ENCODE results near the gene SLC32A1. TPM values are rescaled to one million over a fixed set of nuclear protein-coding genes. Genes with fewer than 3 reads are reported as not detected.

SLC32A1 gene
- total RNA-seq, 1 experiment from 2014 or later: 0.09 TPM

DNA sequence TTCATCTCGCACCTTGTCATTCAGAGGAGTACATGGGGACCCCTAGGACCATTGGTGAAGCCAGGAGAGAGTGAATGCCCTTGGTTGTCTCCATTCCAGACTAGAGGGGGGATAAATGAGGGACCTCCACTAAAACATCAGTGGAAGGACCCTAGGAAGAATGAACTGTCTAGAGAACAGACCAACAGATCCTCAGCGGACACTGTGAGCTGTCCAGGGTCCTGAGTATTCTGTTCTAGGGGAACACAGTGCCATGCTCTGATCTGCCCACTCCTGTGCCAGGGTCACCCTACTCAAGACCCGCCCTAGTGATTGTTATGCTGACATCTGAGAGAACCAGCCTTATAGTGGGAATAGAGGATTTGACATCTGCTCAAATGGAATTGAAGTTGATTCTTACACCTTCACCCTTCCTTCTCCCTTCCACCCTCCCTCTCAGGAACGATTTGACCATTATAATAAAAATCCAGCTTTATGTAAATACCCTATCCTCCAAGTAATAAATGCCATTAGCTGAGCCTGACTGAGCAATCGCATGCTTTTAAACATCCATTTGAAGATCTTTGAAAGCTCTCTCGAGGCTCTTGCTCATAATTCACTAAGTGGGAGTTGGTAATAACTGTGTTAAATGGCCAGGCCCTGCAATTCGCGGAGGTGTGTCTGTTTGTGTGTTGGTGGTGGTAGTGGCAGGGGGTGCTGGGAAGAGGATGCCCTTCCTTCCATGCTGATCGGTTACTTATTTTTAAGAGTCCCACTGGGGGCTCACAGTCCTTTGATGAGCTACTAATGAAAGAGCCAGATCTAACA is 43.6 kb upstream of the SLC32A1 start (continued):
- no peak for TF ChIP-seq HMGXB4 (CRISPR knock-in tag; IDR thresholded peaks at IDR 0.05)
- TF ChIP-seq NFATC4 (CRISPR knock-in tag; IDR thresholded peaks at IDR 0.05): no peak
- TF ChIP-seq EMX1 (CRISPR knock-in tag; IDR thresholded peaks at IDR 0.05): no peak
- no peak for TF ChIP-seq ZNF671 (CRISPR knock-in tag; IDR thresholded peaks at IDR 0.05)
- no peak for TF ChIP-seq ATF6 (CRISPR knock-in tag; IDR thresholded peaks at IDR 0.05)
- no peak; the same call in 1 of the 2 replicates for TF ChIP-seq SMAD3 (CRISPR knock-in tag; IDR thresholded peaks at IDR 0.05; ENCODE audit: borderline replicate concordance)
- TF ChIP-seq SOX15 (CRISPR knock-in tag; IDR thresholded peaks at IDR 0.05): no peak
- TF ChIP-seq, protein P1, sequence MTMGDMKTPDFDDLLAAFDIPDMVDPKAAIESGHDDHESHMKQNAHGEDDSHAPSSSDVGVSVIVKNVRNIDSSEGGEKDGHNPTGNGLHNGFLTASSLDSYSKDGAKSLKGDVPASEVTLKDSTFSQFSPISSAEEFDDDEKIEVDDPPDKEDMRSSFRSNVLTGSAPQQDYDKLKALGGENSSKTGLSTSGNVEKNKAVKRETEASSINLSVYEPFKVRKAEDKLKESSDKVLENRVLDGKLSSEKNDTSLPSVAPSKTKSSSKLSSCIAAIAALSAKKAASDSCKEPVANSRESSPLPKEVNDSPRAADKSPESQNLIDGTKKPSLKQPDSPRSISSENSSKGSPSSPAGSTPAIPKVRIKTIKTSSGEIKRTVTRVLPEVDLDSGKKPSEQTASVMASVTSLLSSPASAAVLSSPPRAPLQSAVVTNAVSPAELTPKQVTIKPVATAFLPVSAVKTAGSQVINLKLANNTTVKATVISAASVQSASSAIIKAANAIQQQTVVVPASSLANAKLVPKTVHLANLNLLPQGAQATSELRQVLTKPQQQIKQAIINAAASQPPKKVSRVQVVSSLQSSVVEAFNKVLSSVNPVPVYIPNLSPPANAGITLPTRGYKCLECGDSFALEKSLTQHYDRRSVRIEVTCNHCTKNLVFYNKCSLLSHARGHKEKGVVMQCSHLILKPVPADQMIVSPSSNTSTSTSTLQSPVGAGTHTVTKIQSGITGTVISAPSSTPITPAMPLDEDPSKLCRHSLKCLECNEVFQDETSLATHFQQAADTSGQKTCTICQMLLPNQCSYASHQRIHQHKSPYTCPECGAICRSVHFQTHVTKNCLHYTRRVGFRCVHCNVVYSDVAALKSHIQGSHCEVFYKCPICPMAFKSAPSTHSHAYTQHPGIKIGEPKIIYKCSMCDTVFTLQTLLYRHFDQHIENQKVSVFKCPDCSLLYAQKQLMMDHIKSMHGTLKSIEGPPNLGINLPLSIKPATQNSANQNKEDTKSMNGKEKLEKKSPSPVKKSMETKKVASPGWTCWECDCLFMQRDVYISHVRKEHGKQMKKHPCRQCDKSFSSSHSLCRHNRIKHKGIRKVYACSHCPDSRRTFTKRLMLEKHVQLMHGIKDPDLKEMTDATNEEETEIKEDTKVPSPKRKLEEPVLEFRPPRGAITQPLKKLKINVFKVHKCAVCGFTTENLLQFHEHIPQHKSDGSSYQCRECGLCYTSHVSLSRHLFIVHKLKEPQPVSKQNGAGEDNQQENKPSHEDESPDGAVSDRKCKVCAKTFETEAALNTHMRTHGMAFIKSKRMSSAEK (CRISPR knock-in tag; IDR thresholded peaks at IDR 0.05; ENCODE audit: borderline replicate concordance): no peak
- TF ChIP-seq FOXK1 (CRISPR knock-in tag; IDR thresholded peaks at IDR 0.05): no peak
- no peak for TF ChIP-seq RELA (CRISPR knock-in tag; IDR thresholded peaks at IDR 0.05; ENCODE audit: borderline replicate concordance)
- no peak for TF ChIP-seq ZNF416 (CRISPR knock-in tag; IDR thresholded peaks at IDR 0.05)
- TF ChIP-seq ZBTB43 (CRISPR knock-in tag; IDR thresholded peaks at IDR 0.05): no peak
- TF ChIP-seq NR3C1 (CRISPR knock-in tag; conservative IDR thresholded peaks at IDR 0.05; ENCODE audit: low read depth): no peak
- no peak for TF ChIP-seq JUN (CRISPR knock-in tag; IDR thresholded peaks at IDR 0.05)
- no peak for TF ChIP-seq RORB (CRISPR knock-in tag; IDR thresholded peaks at IDR 0.05)
- peak; percentile 56; the same call in 1 of the 2 replicates for TF ChIP-seq ZNF232 (CRISPR knock-in tag; IDR thresholded peaks at IDR 0.05)
- TF ChIP-seq ZNF425 (CRISPR knock-in tag; conservative IDR thresholded peaks at IDR 0.05): no peak
- no peak for TF ChIP-seq CREB1 (CRISPR knock-in tag; IDR thresholded peaks at IDR 0.05)
- TF ChIP-seq SMAD4 (CRISPR knock-in tag; IDR thresholded peaks at IDR 0.05): 0 out of 2 replicates have a peak, but pooled peaks have one; percentile 20
- peak; percentile 61; the same call in 1 of the 2 replicates for TF ChIP-seq ZNF281 (CRISPR knock-in tag; IDR thresholded peaks at IDR 0.05)
- TF ChIP-seq, protein P2, sequence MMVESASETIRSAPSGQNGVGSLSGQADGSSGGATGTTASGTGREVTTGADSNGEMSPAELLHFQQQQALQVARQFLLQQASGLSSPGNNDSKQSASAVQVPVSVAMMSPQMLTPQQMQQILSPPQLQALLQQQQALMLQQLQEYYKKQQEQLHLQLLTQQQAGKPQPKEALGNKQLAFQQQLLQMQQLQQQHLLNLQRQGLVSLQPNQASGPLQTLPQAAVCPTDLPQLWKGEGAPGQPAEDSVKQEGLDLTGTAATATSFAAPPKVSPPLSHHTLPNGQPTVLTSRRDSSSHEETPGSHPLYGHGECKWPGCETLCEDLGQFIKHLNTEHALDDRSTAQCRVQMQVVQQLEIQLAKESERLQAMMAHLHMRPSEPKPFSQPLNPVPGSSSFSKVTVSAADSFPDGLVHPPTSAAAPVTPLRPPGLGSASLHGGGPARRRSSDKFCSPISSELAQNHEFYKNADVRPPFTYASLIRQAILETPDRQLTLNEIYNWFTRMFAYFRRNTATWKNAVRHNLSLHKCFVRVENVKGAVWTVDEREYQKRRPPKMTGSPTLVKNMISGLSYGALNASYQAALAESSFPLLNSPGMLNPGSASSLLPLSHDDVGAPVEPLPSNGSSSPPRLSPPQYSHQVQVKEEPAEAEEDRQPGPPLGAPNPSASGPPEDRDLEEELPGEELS (CRISPR knock-in tag; IDR thresholded peaks at IDR 0.05): no peak
- TF ChIP-seq ZNF263 (CRISPR knock-in tag; IDR thresholded peaks at IDR 0.05; ENCODE audit: low read depth): no peak

Data from WTC11 (cell line).